ENCODE data around the gene SORBS1.

SORBS1 gene

GRCh38 chr10:95561177-95561863 lies at the start of gene SORBS1:
Gene SORBS1, minus strand, starts transcription at chr10:95561371. Its CDS starts 120,236 bp downstream, at chr10:95441135.
- Mint-ChIP-seq H3K27me3 (peaks cover 24% of the 10 kb centered on the region), H3K4me1 (ENCODE audit: low read depth) (peaks cover 14% of the 10 kb centered on the region), H3K36me3 (ENCODE audit: low read depth) (peaks cover 3% of the 10 kb centered on the region), H3K9me3 (no peaks in the 10 kb centered on the region), H3K27ac (peak within 1 kb of the TSS; percentile 86), H3K4me3 (peak within 1 kb of the TSS; percentile 94)
- peak; percentile 86 for DNase-seq

- DNase-seq: no peak
- Mint-ChIP-seq H3K9me3 (no peaks in the 10 kb centered on the region), H3K27me3 (no peaks in the 10 kb centered on the region), H3K4me1 (ENCODE audit: low read depth) (no peaks in the 10 kb centered on the region), H3K27ac (no peak overlapping the region), H3K36me3 (ENCODE audit: low read depth) (peaks cover 100% of the 10 kb centered on the region), H3K4me3 (no peak overlapping the region)
Measured at GRCh38 chr10:95610727-95611126, 49.6 kb upstream of the SORBS1 start.

GRCh38 chr10:95606922-95607321 lies 45.8 kb upstream of the SORBS1 start:
- Mint-ChIP-seq H3K36me3 (ENCODE audit: low read depth) (peaks cover 81% of the 10 kb centered on the region), H3K27me3 (no peaks in the 10 kb centered on the region), H3K27ac (peak overlapping the region; percentile 48)

GRCh38 chr10:95605163-95605562 lies 44.0 kb upstream of the SORBS1 start:
- peak overlapping the region; percentile 31 for H3K27ac Mint-ChIP-seq
- H3K4me3 Mint-ChIP-seq: no peak overlapping the region
- no peak for DNase-seq
- peaks cover 64% of the 10 kb centered on the region for H3K36me3 Mint-ChIP-seq (ENCODE audit: low read depth)
- H3K4me1 Mint-ChIP-seq (ENCODE audit: low read depth): no peaks in the 10 kb centered on the region
- H3K9me3 Mint-ChIP-seq: no peaks in the 10 kb centered on the region
- no peaks in the 10 kb centered on the region for H3K27me3 Mint-ChIP-seq

More at GRCh38 chr10:95606922-95607321, 45.8 kb upstream of the SORBS1 start:
- Mint-ChIP-seq H3K4me1 (ENCODE audit: low read depth) (no peaks in the 10 kb centered on the region), H3K9me3 (no peaks in the 10 kb centered on the region), H3K4me3 (no peak overlapping the region)
- no peak for DNase-seq

- no peak for DNase-seq
- Mint-ChIP-seq H3K9me3 (no peaks in the 10 kb centered on the region), H3K36me3 (ENCODE audit: low read depth) (peaks cover 58% of the 10 kb centered on the region), H3K4me1 (ENCODE audit: low read depth) (no peaks in the 10 kb centered on the region), H3K27ac (no peak overlapping the region), H3K27me3 (no peaks in the 10 kb centered on the region), H3K4me3 (no peak overlapping the region)
Measured at GRCh38 chr10:95604630-95605029, 43.5 kb upstream of the SORBS1 start.

- no peak overlapping the region for H3K4me3 Mint-ChIP-seq
- H3K27ac Mint-ChIP-seq: no peak overlapping the region
- no peaks in the 10 kb centered on the region for H3K9me3 Mint-ChIP-seq
- no peak for DNase-seq
- H3K36me3 Mint-ChIP-seq (ENCODE audit: low read depth): peaks cover 36% of the 10 kb centered on the region
- H3K27me3 Mint-ChIP-seq: no peaks in the 10 kb centered on the region
- no peaks in the 10 kb centered on the region for H3K4me1 Mint-ChIP-seq (ENCODE audit: low read depth)
Measured at GRCh38 chr10:95602382-95602781, 41.2 kb upstream of the SORBS1 start.

- H3K36me3 Mint-ChIP-seq (ENCODE audit: low read depth): peaks cover 24% of the 10 kb centered on the region
Measured at GRCh38 chr10:95601116-95601719, 40.0 kb upstream of the SORBS1 start.

GRCh38 chr10:95600158-95600557 lies 39.0 kb upstream of the SORBS1 start:
- Mint-ChIP-seq H3K36me3 (ENCODE audit: low read depth) (peaks cover 14% of the 10 kb centered on the region), H3K27ac (no peak overlapping the region), H3K4me3 (no peak overlapping the region), H3K27me3 (peaks cover 10% of the 10 kb centered on the region), H3K9me3 (no peaks in the 10 kb centered on the region), H3K4me1 (ENCODE audit: low read depth) (no peaks in the 10 kb centered on the region)
- no peak for DNase-seq

More at GRCh38 chr10:95601116-95601719, 40.0 kb upstream of the SORBS1 start:
- DNase-seq: peak; percentile 45
- no peak overlapping the region for H3K27ac Mint-ChIP-seq
- no peak overlapping the region for H3K4me3 Mint-ChIP-seq
- no peaks in the 10 kb centered on the region for H3K4me1 Mint-ChIP-seq (ENCODE audit: low read depth)
- no peaks in the 10 kb centered on the region for H3K9me3 Mint-ChIP-seq
- peaks cover 7% of the 10 kb centered on the region for H3K27me3 Mint-ChIP-seq

- Mint-ChIP-seq H3K4me3 (no peak overlapping the region), H3K27me3 (peaks cover 10% of the 10 kb centered on the region), H3K4me1 (ENCODE audit: low read depth) (no peaks in the 10 kb centered on the region), H3K27ac (no peak overlapping the region), H3K36me3 (ENCODE audit: low read depth) (no peaks in the 10 kb centered on the region), H3K9me3 (no peaks in the 10 kb centered on the region)
- no peak for DNase-seq
Measured at GRCh38 chr10:95597788-95598187, 36.6 kb upstream of the SORBS1 start.

- no peak for DNase-seq
- Mint-ChIP-seq H3K9me3 (no peaks in the 10 kb centered on the region), H3K4me3 (no peak overlapping the region), H3K27me3 (peaks cover 11% of the 10 kb centered on the region), H3K27ac (no peak overlapping the region), H3K4me1 (ENCODE audit: low read depth) (no peaks in the 10 kb centered on the region), H3K36me3 (ENCODE audit: low read depth) (no peaks in the 10 kb centered on the region)
Measured at GRCh38 chr10:95588025-95588424, 26.9 kb upstream of the SORBS1 start.

- Mint-ChIP-seq H3K4me3 (no peak overlapping the region), H3K27ac (no peak overlapping the region), H3K9me3 (no peaks in the 10 kb centered on the region), H3K27me3 (peaks cover 27% of the 10 kb centered on the region), H3K4me1 (ENCODE audit: low read depth) (no peaks in the 10 kb centered on the region), H3K36me3 (ENCODE audit: low read depth) (no peaks in the 10 kb centered on the region)
- no peak for DNase-seq
Measured at GRCh38 chr10:95579835-95580535, 18.8 kb upstream of the SORBS1 start.

- Mint-ChIP-seq H3K27ac (no peak overlapping the region), H3K4me1 (ENCODE audit: low read depth) (no peaks in the 10 kb centered on the region), H3K36me3 (ENCODE audit: low read depth) (no peaks in the 10 kb centered on the region), H3K27me3 (peaks cover 31% of the 10 kb centered on the region), H3K9me3 (no peaks in the 10 kb centered on the region), H3K4me3 (no peak overlapping the region)
- DNase-seq: no peak
Measured at GRCh38 chr10:95579292-95579691, 18.1 kb upstream of the SORBS1 start.

- Mint-ChIP-seq H3K9me3 (no peaks in the 10 kb centered on the region), H3K27ac (no peak overlapping the region), H3K4me3 (no peak overlapping the region), H3K27me3 (peaks cover 32% of the 10 kb centered on the region), H3K36me3 (ENCODE audit: low read depth) (no peaks in the 10 kb centered on the region), H3K4me1 (ENCODE audit: low read depth) (no peaks in the 10 kb centered on the region)
- DNase-seq: no peak
Measured at GRCh38 chr10:95578619-95579018, 17.4 kb upstream of the SORBS1 start.

- Mint-ChIP-seq H3K4me3 (no peak overlapping the region), H3K4me1 (ENCODE audit: low read depth) (no peaks in the 10 kb centered on the region), H3K9me3 (no peaks in the 10 kb centered on the region), H3K36me3 (ENCODE audit: low read depth) (no peaks in the 10 kb centered on the region), H3K27me3 (peaks cover 22% of the 10 kb centered on the region), H3K27ac (no peak overlapping the region)
- no peak for DNase-seq
Measured at GRCh38 chr10:95574649-95575365, 13.6 kb upstream of the SORBS1 start.
